HT-29 (cell line): ENCODE measurements around the gene FITM1. TPM values are rescaled to one million over a fixed set of nuclear protein-coding genes. Genes with fewer than 3 reads are reported as not detected.

Source experiments
- DNase-seq: peaks from one replicate; pipeline ENCODE4 v3.0.0-alpha.2; 2015; ENCODE audit warnings: low spot score
- total RNA-seq: library from RNA; depleted of rRNA; stranded (reverse); fragments of >200 nt; shearing (Covaris generic); gene quantifications from 2 replicates; pipeline ENCODE4 v1.2.3, GENCODE V29; 2014

Gene FITM1
- total RNA-seq, 1 experiment from 2014 or later = 0.74 TPM

GRCh38 chr14:24139272-24139934, 8.9 kb downstream of the FITM1 start:
- peak; percentile 32 for DNase-seq

- peak; percentile 98 for DNase-seq
Observed at GRCh38 chr14:24141097-24141880, 10.8 kb downstream of the FITM1 start, which contains the start of gene EMC9. Gene EMC9, minus strand, starts transcription at chr14:24141591. Its CDS starts 287 bp downstream, at chr14:24141304.

GRCh38 chr14:24143511-24143910, 13.1 kb downstream of the FITM1 start:
- DNase-seq = no peak

GRCh38 chr14:24144451-24144850, 14.0 kb downstream of the FITM1 start:
- no peak for DNase-seq

GRCh38 chr14:24145219-24145618, 14.8 kb downstream of the FITM1 start:
- no peak for DNase-seq

- no peak for DNase-seq
Observed at GRCh38 chr14:24145690-24146452, 15.4 kb downstream of the FITM1 start.

GRCh38 chr14:24146453-24146977, 16.1 kb downstream of the FITM1 start, which contains the start of gene PSME2:
Gene PSME2, minus strand, starts transcription at chr14:24146610. Its CDS starts 29 bp downstream, at chr14:24146581.
- DNase-seq = peak; percentile 88

- peak; percentile 94 for DNase-seq
Observed at GRCh38 chr14:24146978-24147760, 16.7 kb downstream of the FITM1 start, which contains the start of gene RNF31. Gene RNF31, plus strand, starts transcription at chr14:24147498. Its CDS starts 201 bp downstream, at chr14:24147699.

GRCh38 chr14:24147761-24148428, 17.4 kb downstream of the FITM1 start:
- DNase-seq = no peak

- DNase-seq = no peak
Observed at GRCh38 chr14:24149302-24149969, 19.0 kb downstream of the FITM1 start.

- no peak for DNase-seq
Observed at GRCh38 chr14:24150061-24150460, 19.6 kb downstream of the FITM1 start.

- no peak for DNase-seq
Observed at GRCh38 chr14:24150567-24150966, 20.1 kb downstream of the FITM1 start.

GRCh38 chr14:24150993-24151392, 20.5 kb downstream of the FITM1 start:
- no peak for DNase-seq

- DNase-seq = no peak
Observed at GRCh38 chr14:24151404-24152080, 21.1 kb downstream of the FITM1 start.

- no peak for DNase-seq
Observed at GRCh38 chr14:24155100-24155499, 24.6 kb downstream of the FITM1 start.

GRCh38 chr14:24156840-24157239, 26.4 kb downstream of the FITM1 start:
- DNase-seq = no peak

GRCh38 chr14:24157331-24157730, 26.9 kb downstream of the FITM1 start:
- no peak for DNase-seq

- DNase-seq = no peak
Observed at GRCh38 chr14:24159777-24160498, 29.5 kb downstream of the FITM1 start.

- DNase-seq = no peak
Observed at GRCh38 chr14:24160499-24160849, 30.0 kb downstream of the FITM1 start.
